Cardiac ventricle fibroblast (primary cell): ENCODE measurements around the gene KCNH6. TPM values are rescaled to one million over a fixed set of nuclear protein-coding genes. Genes with fewer than 3 reads are reported as not detected.

ENCODE experiments used
- total RNA-seq: library from RNA; depleted of rRNA; stranded (reverse); fragments of >200 nt; gene quantifications from 2 replicates; pipeline ENCODE4 v1.2.3, GENCODE V29; 2015

KCNH6 gene
- not detected in 2 replicates for total RNA-seq

DNA sequence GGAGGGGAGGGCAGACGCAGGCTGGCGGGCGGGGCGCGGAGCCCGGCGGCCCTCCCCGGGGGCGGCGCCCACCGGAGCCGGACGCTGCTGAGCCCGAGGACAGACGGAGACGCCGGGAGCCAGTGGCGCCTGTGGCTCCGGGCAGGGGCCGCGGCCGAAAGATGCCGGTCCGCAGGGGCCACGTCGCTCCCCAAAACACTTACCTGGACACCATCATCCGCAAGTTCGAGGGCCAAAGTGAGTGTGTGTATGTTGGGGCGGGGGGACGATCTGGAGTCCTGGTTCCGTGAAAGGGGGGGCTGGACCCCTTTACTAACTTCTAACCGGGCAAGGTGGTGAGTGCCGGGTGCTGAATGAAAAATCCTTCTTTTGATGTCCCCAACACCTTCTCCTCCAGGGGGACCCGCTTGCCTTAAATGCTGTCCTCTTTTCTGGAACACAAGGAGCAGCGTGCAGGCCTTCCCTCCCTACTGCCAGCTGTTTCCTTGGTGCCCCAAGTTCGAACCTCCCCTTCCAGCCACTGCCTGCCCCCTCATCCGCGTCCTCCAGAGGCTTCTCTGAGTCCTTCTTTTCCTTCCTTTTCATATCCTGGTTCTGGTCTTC is at the start of gene KCNH6:
Gene KCNH6, plus strand, starts transcription at position 106 of the 603 bp plus-strand sequence. Its CDS starts 56 bp downstream, at position 162.

DNA sequence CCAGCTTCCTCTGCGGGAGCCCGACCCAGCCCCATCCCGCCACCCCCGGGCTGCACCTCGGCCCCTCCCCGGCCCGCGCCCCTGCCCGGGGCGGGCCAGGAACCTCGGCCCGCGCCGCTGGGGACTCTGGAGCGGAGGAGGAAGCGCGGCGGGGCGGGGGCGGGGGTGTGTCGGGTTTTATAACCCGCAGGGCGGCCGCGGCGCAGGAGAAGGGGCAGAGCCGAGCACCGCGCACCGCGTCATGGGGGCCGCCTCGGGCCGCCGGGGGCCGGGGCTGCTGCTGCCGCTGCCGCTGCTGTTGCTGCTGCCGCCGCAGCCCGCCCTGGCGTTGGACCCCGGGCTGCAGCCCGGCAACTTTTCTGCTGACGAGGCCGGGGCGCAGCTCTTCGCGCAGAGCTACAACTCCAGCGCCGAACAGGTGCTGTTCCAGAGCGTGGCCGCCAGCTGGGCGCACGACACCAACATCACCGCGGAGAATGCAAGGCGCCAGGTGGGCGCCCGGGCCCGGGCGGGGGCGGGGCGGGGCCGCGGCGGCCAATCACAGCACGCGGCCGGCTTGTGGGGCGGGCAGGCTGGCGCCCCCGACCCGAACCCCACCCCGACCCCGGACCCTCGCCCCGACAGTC is 46.2 kb upstream of the KCNH6 start, which contains the start of gene ACE:
Gene ACE, plus strand, starts transcription at position 208 of the 626 bp plus-strand sequence. Its CDS starts 34 bp downstream, at position 242.

DNA sequence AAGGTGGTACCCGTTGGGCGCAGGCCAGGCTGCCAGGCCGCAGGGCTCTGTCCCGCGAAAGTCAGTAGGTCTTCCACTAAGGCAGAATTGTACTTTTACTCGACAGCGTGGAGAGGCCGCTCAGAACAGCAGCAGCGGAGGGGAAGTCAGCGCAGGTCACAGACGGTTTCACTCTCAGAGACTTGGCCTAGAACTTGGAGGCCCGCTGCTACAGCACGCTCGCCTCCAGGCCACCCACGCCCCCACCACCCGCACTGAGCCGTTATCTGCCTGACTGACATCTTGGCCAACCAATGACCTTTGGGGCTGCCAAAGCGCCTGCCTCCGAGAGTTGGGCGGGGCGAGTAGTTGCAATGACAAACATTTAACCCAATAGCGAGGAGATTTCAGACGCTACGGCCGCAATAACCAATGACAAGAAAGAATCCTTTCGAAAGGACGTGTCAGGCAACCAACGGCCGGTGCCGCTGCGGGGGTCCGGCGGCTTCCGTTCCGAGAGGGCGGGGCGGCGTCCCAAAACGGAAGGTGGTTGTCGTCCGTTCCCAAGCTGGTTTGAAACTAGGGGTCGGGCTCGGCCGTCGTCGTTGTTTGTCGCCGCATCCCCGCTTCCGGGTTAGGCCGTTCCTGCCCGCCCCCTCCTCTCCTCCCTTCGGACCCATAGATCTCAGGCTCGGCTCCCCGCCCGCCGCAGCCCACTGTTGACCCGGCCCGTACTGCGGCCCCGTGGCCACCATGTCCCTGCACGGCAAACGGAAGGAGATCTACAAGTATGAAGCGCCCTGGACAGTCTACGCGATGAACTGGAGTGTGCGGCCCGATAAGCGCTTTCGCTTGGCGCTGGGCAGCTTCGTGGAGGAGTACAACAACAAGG is 27.0 kb downstream of the KCNH6 start, which contains the start of gene DCAF7:
Gene DCAF7, plus strand, starts transcription at position 532 of the 871 bp plus-strand sequence. Its CDS starts 201 bp downstream, at position 733.

Other genes with a start within 250 kb of the KCNH6 start
- 21.0 and 26.1 TPM in 2 replicates for gene CYB561, start 77.1 kb upstream of the KCNH6 start, total RNA-seq
- gene ACE, start 46.3 kb upstream of the KCNH6 start, total RNA-seq = 119 and 130 TPM in 2 replicates
- 23.2 and 24.5 TPM in 2 replicates for gene DCAF7, start 27.1 kb downstream of the KCNH6 start, total RNA-seq
- gene TACO1, start 77.5 kb downstream of the KCNH6 start, total RNA-seq = 10.7 and 13.4 TPM in 2 replicates
- 17.0 and 25.6 TPM in 2 replicates for gene MAP3K3, start 99.1 kb downstream of the KCNH6 start, total RNA-seq
- gene LIMD2, start 176.8 kb downstream of the KCNH6 start, total RNA-seq = 20.4 and 23.7 TPM in 2 replicates
- 12.0 and 14.9 TPM in 2 replicates for gene STRADA, start 218.4 kb downstream of the KCNH6 start, total RNA-seq